Measurements from ENCODE around the gene MPDU1. TPM values are rescaled to one million over a fixed set of nuclear protein-coding genes. Genes with fewer than 3 reads are reported as not detected.

MPDU1 gene
- total RNA-seq, 1 donor from 2014 or later, result 55.3 TPM

- intact Hi-C loops (cut with DNase I), result no loop called here
- Histone ChIP-seq H3K9me3 (no peaks in the 10 kb centered on the region), H3K4me1 (peaks cover 17% of the 10 kb centered on the region), H3K4me3 (no peak within 1 kb of the TSS), H3K27ac (no peak within 1 kb of the TSS), H3K36me3 (peaks cover 12% of the 10 kb centered on the region), H3K27me3 (ENCODE audit: low read depth) (no peaks in the 10 kb centered on the region)
- no peak for ATAC-seq
- no peak for TF ChIP-seq CTCF (IDR thresholded peaks at IDR 0.05)
- DNase-seq, result no peak
These were observed 46.4 kb downstream of the MPDU1 start, which contains the start of gene SHBG for GRCh38 chr17:7629939-7630571. Gene SHBG (plus strand): TSS chr17:7630135. CDS start chr17:7630173, 38 bp downstream.

GRCh38 chr17:7631398-7632380 lies 48.0 kb downstream of the MPDU1 start:
- no peaks in the 10 kb centered on the region for H3K36me3 ChIP-seq
- no peak for TF ChIP-seq CTCF (IDR thresholded peaks at IDR 0.05)
- H3K9me3 ChIP-seq, result no peaks in the 10 kb centered on the region
- ATAC-seq (no peak), DNase-seq (no peak)
- no peaks in the 10 kb centered on the region for H3K27me3 ChIP-seq (ENCODE audit: low read depth)
- H3K4me3 ChIP-seq, result no peak overlapping the region
- H3K4me1 ChIP-seq, result peaks cover 10% of the 10 kb centered on the region
- no peak overlapping the region for H3K27ac ChIP-seq
- intact Hi-C loops (cut with DNase I), result no loop called here

- no peaks in the 10 kb centered on the region for H3K9me3 ChIP-seq
- peaks cover 6% of the 10 kb centered on the region for H3K4me1 ChIP-seq
- DNase-seq (peak; percentile 48), ATAC-seq (peak; percentile 46 to 50)
- H3K27ac ChIP-seq, result no peak overlapping the region
- intact Hi-C loops (cut with DNase I), result no loop called here
- peak; percentile 45 for TF ChIP-seq CTCF (IDR thresholded peaks at IDR 0.05)
- H3K27me3 ChIP-seq (ENCODE audit: low read depth), result no peaks in the 10 kb centered on the region
- no peak overlapping the region for H3K4me3 ChIP-seq
- no peaks in the 10 kb centered on the region for H3K36me3 ChIP-seq
These were observed 48.8 kb downstream of the MPDU1 start for GRCh38 chr17:7632492-7632894.

- no peak for ATAC-seq
- intact Hi-C loops (cut with DNase I), result no loop called here
These were observed 49.4 kb downstream of the MPDU1 start for GRCh38 chr17:7633093-7633492.

More at GRCh38 chr17:7633093-7633492, 49.4 kb downstream of the MPDU1 start:
- no peak overlapping the region for H3K27ac ChIP-seq
- H3K27me3 ChIP-seq (ENCODE audit: low read depth), result no peaks in the 10 kb centered on the region
- no peaks in the 10 kb centered on the region for H3K9me3 ChIP-seq
- H3K4me3 ChIP-seq, result no peak overlapping the region
- H3K4me1 ChIP-seq, result peaks cover 3% of the 10 kb centered on the region
- TF ChIP-seq CTCF (IDR thresholded peaks at IDR 0.05), result no peak
- no peaks in the 10 kb centered on the region for H3K36me3 ChIP-seq
- no peak for DNase-seq
